ACHN (cell line): ENCODE measurements around the gene SIGMAR1.

Experiments
- DNase-seq: peaks from one replicate; pipeline ENCODE4 v3.0.0-alpha.2; 2015
- in situ Hi-C: cut with HindIII; loops from 2 replicates; pipeline ENCODE4 v1.10.0; 2017; ENCODE audit warnings: low sequenced_read_pairs, low pct_ligation_motif_present, low pct_unique_long_range_greater_than_20kb

SIGMAR1 gene

DNA sequence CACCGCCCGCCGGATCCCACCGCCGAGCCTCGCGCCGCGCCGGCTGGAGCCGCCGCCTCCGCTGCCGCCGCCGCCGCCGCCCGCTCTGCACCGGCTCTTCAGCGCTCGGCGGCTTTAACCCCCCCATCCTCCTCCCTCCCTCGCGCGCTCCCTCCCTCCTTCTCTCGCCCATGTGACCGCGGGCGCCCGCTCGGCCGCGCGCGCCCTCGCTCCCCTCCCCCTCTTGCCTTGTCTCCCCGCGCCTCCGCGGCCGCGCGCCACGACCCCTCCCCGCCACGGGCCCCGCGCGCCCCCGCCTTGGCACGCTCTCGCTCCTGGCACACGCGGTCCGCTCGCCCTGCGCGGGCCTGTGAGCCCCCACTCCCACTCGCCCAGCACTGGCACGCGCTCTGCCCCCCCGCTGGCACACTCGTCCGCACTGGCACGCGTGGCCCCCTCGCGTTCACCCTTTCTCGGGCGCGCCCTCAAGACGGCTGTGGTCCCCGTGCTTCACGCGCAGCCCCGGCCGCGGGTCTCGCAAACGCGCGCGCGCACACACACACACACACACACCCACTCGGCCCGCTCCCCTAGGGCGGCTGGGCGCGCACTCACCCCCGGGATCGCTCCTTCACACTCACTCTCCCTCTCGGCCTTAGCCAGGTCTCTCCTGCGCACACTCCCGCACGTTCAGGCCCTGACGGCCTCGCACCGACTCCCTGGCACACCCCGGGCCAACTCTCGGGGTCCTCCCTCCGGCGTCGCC lies 47.8 kb downstream of the SIGMAR1 start, which contains the start of gene CNTFR:
CNTFR (minus strand) TSS at position 89 of the 745 bp plus-strand sequence. CDS start 20,743 bp downstream, outside the sequence.
- in situ Hi-C loops = no loop called here
- DNase-seq = no peak

DNA sequence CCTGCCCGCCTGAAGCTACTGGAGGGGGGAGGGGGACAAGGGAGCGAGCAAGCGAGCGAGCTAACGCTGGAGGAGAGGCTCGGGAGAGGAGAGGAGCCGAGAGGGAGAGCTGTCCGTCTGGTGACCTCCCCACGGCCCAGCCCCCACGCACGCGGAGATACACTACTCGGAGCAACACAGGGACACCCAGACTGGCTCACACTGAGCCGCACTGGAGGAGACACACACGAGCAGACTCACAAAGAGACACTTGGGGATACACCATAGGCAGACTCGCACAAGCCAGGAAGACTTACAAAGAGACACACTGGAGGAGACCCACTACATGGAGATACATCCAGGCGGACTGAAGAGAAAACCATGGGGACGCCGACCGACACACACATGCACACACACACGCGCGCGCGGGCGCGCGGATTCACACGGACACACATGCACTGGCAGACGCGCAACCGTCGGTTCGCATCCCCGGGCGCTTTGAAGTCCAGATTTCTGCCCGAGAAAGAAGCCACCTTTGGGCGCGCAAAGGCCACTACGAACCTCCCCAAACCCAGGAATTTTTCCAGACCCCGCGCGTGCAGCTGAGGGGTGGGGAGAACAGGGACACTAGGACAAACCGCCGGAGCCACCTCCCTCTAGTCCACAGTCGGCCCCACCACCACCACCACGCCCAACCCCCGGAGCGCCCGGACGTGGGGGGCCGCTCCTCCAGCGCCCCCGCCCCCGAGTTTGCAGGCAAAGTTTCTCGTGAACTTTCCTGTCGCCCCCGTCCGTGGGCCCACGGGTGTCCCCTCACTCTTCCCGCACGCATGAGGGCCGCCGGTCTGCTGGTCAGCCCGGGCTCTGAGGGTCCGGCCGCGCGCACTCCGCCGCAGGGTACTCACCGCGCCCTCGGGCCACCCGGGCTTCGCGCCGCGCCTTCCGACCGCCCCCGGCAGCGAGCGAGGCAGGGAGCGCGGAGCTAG lies 48.6 kb downstream of the SIGMAR1 start:
- in situ Hi-C loops = no loop called here
- no peak for DNase-seq

GRCh38 chr9:34587271-34587670 lies 50.3 kb downstream of the SIGMAR1 start:
- in situ Hi-C loops = no loop called here
- no peak for DNase-seq

DNA sequence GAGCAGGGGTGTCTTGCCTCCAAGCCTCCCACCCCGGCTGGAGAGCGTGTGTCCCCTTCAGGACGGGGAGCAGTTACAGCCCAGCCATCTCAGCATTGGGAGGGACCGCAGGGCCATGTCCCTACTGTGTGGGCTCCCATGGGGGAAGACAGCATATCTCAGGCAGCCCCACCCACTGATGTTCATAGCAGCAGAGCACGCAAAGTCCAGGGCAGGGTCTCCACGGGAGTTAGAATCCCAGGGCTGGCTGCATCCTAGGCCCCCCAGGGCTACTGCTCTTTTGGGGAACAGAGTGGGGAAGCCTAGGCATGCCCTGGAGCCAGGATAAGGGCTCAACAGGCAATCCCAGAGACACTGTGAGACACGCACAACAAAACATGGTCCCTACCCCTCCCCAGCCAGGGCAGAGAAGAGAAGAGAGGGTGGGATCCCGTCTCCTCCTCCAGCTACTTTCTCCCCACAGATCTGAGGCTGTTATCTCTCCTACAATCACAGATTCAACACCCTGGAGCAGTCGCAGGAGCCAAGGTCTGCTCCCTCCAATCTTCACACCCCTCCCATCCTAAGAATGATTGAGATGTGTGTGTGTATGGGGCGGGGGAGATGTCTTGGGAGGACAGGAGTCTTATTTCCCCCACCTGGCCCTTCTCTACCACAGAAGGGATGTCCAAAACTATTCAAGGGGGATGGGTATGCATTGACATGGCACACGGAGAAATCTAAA lies 51.5 kb downstream of the SIGMAR1 start:
- no peak for DNase-seq
- in situ Hi-C loops = no loop called here

DNA sequence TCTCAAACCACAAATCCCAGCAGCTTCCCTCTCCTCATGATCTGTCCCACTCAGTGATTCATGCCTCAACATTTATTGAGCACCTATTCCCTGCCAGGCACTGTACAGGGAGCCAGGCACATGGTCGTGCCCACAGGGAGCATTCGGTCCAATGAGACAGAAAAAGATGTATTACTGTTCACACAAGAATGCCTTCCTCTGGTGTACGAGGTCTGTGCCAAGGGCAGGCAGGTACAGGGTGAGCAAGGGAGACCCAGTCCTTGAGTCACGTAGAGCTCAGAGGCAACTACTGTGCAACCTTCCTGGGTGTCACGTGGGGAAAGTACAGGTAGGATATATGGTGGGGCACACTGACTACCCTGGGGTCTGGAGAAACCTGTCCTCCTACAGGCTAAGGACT lies 52.6 kb downstream of the SIGMAR1 start:
- DNase-seq = no peak
- in situ Hi-C loops = no loop called here
